Mucosa of rectum (tissue), 2 donors: ENCODE measurements around the gene ERCC8.
"Not testable (repeated sequence)": the region's sequence is repeated elsewhere in the genome, so short reads cannot be mapped to it uniquely, and the experiment has no call there.

ENCODE experiments used
- H3K27ac ChIP-seq, 2 donors: one replicate each; pipeline ENCODE4 v1.7.0; 2013; ENCODE audit warnings: inconsistent platforms in 2 of 2, low read depth in 2 of 2, low read length in 2 of 2
- H3K27me3 ChIP-seq, 2 donors: one replicate each; pipeline ENCODE4 v1.7.0; 2013; ENCODE audit warnings: low read length in 2 of 2; ENCODE audit not compliant: control insufficient read depth in 2 of 2, insufficient read depth in 2 of 2
- H3K36me3 ChIP-seq, 2 donors: one replicate each; pipeline ENCODE4 v1.7.0; 2013; ENCODE audit warnings: low read length in 2 of 2; ENCODE audit not compliant: control insufficient read depth in 2 of 2, insufficient read depth in 2 of 2
- H3K4me1 ChIP-seq, 2 donors: one replicate each; pipeline ENCODE4 v1.7.0; 2013; ENCODE audit warnings: low read length in 2 of 2, mild to moderate bottlenecking in 1 of 2; ENCODE audit not compliant: control insufficient read depth in 2 of 2, insufficient read depth in 2 of 2
- H3K4me3 ChIP-seq, 2 donors: one replicate each; pipeline ENCODE4 v1.7.0; 2013; ENCODE audit warnings: low read length in 2 of 2
- H3K9ac ChIP-seq, 2 donors: one replicate each; pipeline ENCODE4 v1.7.0; 2013; ENCODE audit warnings: low read length in 2 of 2, low read depth in 1 of 2, mild to moderate bottlenecking in 1 of 2
- H3K9me3 ChIP-seq, 2 donors: one replicate each; pipeline ENCODE4 v1.7.0; 2013; ENCODE audit warnings: low read length in 2 of 2; ENCODE audit not compliant: control insufficient read depth in 2 of 2
- donor health status: healthy.
- donor health status: Normal muscosa, but diverticular disease.

ERCC8 gene

GRCh38 chr5:60886158-60886557, 58.7 kb downstream of the ERCC8 start:
- H3K4me1 ChIP-seq, result no peaks in the 10 kb centered on the region
- H3K9ac ChIP-seq, result no peak overlapping the region
- no peak overlapping the region for H3K4me3 ChIP-seq
- H3K27ac ChIP-seq, result no peak overlapping the region
- H3K27me3 ChIP-seq, result no peaks in the 10 kb centered on the region
- H3K9me3 ChIP-seq, result no peaks in the 10 kb centered on the region
- H3K36me3 ChIP-seq, result no peaks in the 10 kb centered on the region

- Histone ChIP-seq H3K27ac (no peak overlapping the region), H3K36me3 (no peaks in the 10 kb centered on the region), H3K9me3 (no peaks in the 10 kb centered on the region), H3K4me3 (no peak overlapping the region), H3K9ac (no peak overlapping the region), H3K27me3 (no peaks in the 10 kb centered on the region), H3K4me1 (no peaks in the 10 kb centered on the region)
Observed at GRCh38 chr5:60883229-60883628, 61.6 kb downstream of the ERCC8 start.

GRCh38 chr5:60872892-60873291, 72.0 kb downstream of the ERCC8 start:
- H3K9ac ChIP-seq, result no peak overlapping the region
- H3K4me3 ChIP-seq, result no peak overlapping the region
- H3K27me3 ChIP-seq, result no peaks in the 10 kb centered on the region
- no peaks in the 10 kb centered on the region for H3K9me3 ChIP-seq
- H3K36me3 ChIP-seq, result no peaks in the 10 kb centered on the region
- H3K27ac ChIP-seq, result no peak overlapping the region
- H3K4me1 ChIP-seq, result no peaks in the 10 kb centered on the region

- Histone ChIP-seq H3K27ac (no peak overlapping the region), H3K27me3 (no peaks in the 10 kb centered on the region), H3K9me3 (no peaks in the 10 kb centered on the region), H3K36me3 (no peaks in the 10 kb centered on the region), H3K4me1 (no peaks in the 10 kb centered on the region), H3K9ac (no peak overlapping the region), H3K4me3 (no peak overlapping the region)
Observed at GRCh38 chr5:60870857-60871256, 74.0 kb downstream of the ERCC8 start.

GRCh38 chr5:60860572-60860971, 84.3 kb downstream of the ERCC8 start:
- not testable (repeated sequence) for H3K27ac ChIP-seq, H3K9ac ChIP-seq, H3K9me3 ChIP-seq, H3K27me3 ChIP-seq, H3K4me3 ChIP-seq, H3K36me3 ChIP-seq, H3K4me1 ChIP-seq

GRCh38 chr5:60856066-60856465, 88.8 kb downstream of the ERCC8 start:
- Histone ChIP-seq H3K9me3 (no peaks in the 10 kb centered on the region), H3K36me3 (no peaks in the 10 kb centered on the region), H3K27me3 (no peaks in the 10 kb centered on the region), H3K9ac (no peak overlapping the region), H3K4me1 (no peaks in the 10 kb centered on the region), H3K27ac (no peak overlapping the region), H3K4me3 (no peak overlapping the region)

GRCh38 chr5:60852940-60853339, 91.9 kb downstream of the ERCC8 start:
- H3K4me1 ChIP-seq, result no peaks in the 10 kb centered on the region
- H3K4me3 ChIP-seq, result no peak overlapping the region
- no peak overlapping the region for H3K27ac ChIP-seq
- no peaks in the 10 kb centered on the region for H3K36me3 ChIP-seq
- no peaks in the 10 kb centered on the region for H3K9me3 ChIP-seq
- no peak overlapping the region for H3K9ac ChIP-seq
- no peaks in the 10 kb centered on the region for H3K27me3 ChIP-seq

GRCh38 chr5:60852317-60852716, 92.6 kb downstream of the ERCC8 start:
- H3K27me3 ChIP-seq, result no peaks in the 10 kb centered on the region
- no peaks in the 10 kb centered on the region for H3K9me3 ChIP-seq
- H3K36me3 ChIP-seq, result no peaks in the 10 kb centered on the region
- H3K27ac ChIP-seq, result no peak overlapping the region
- no peak overlapping the region for H3K9ac ChIP-seq
- no peak overlapping the region for H3K4me3 ChIP-seq
- no peaks in the 10 kb centered on the region for H3K4me1 ChIP-seq

- Histone ChIP-seq H3K9ac (no peak overlapping the region), H3K36me3 (no peaks in the 10 kb centered on the region), H3K27ac (no peak overlapping the region), H3K27me3 (no peaks in the 10 kb centered on the region), H3K4me1 (no peaks in the 10 kb centered on the region), H3K9me3 (no peaks in the 10 kb centered on the region), H3K4me3 (no peak overlapping the region)
Observed at GRCh38 chr5:60851626-60852025, 93.2 kb downstream of the ERCC8 start.

- Histone ChIP-seq H3K4me3 (no peak overlapping the region), H3K27me3 (peaks cover 0 to 3% of the 10 kb centered on the region in 2 donors), H3K9me3 (no peaks in the 10 kb centered on the region), H3K36me3 (no peaks in the 10 kb centered on the region), H3K9ac (no peak overlapping the region), H3K4me1 (peaks cover 4 to 5% of the 10 kb centered on the region in 2 donors), H3K27ac (no peak overlapping the region)
Observed at GRCh38 chr5:60846298-60846697, 98.6 kb downstream of the ERCC8 start.
